ENCODE measurements around the gene GNPTG. TPM values are rescaled to one million over a fixed set of nuclear protein-coding genes. Genes with fewer than 3 reads are reported as not detected.

Gene GNPTG
- polyA plus RNA-seq, 1 donor, result 39.1 TPM

GRCh38 chr16:1333854-1334700 is 17.7 kb upstream of the GNPTG start:
- DNase-seq (ENCODE audit: low read depth), result no peak

- no peak for DNase-seq (ENCODE audit: low read depth)
These were observed 17.0 kb upstream of the GNPTG start for GRCh38 chr16:1334739-1335138.

- no peak for DNase-seq (ENCODE audit: low read depth)
These were observed 16.3 kb upstream of the GNPTG start for GRCh38 chr16:1335211-1335971.

GRCh38 chr16:1335996-1336395 is 15.7 kb upstream of the GNPTG start:
- DNase-seq (ENCODE audit: low read depth), result no peak

- DNase-seq (ENCODE audit: low read depth), result no peak
These were observed 15.1 kb upstream of the GNPTG start for GRCh38 chr16:1336619-1337018.

- DNase-seq (ENCODE audit: low read depth), result no peak
These were observed 14.2 kb upstream of the GNPTG start for GRCh38 chr16:1337486-1337885.

- DNase-seq (ENCODE audit: low read depth), result no peak
These were observed 13.5 kb upstream of the GNPTG start for GRCh38 chr16:1338119-1338730.

- DNase-seq (ENCODE audit: low read depth), result no peak
These were observed 12.7 kb upstream of the GNPTG start for GRCh38 chr16:1338855-1339675.

- no peak for DNase-seq (ENCODE audit: low read depth)
These were observed 10.8 kb upstream of the GNPTG start for GRCh38 chr16:1340730-1341494.

GRCh38 chr16:1341495-1342420 is 10.0 kb upstream of the GNPTG start:
- DNase-seq (ENCODE audit: low read depth), result no peak

GRCh38 chr16:1342526-1343427 is 9.0 kb upstream of the GNPTG start:
- no peak for DNase-seq (ENCODE audit: low read depth)

- no peak for DNase-seq (ENCODE audit: low read depth)
These were observed 8.1 kb upstream of the GNPTG start for GRCh38 chr16:1343428-1344242.

GRCh38 chr16:1344499-1344898 is 7.2 kb upstream of the GNPTG start:
- no peak for DNase-seq (ENCODE audit: low read depth)

GRCh38 chr16:1345087-1345486 is 6.6 kb upstream of the GNPTG start:
- DNase-seq (ENCODE audit: low read depth), result no peak

GRCh38 chr16:1345651-1346421 is 5.9 kb upstream of the GNPTG start:
- DNase-seq (ENCODE audit: low read depth), result no peak

GRCh38 chr16:1346422-1347285 is 5.1 kb upstream of the GNPTG start:
- no peak for DNase-seq (ENCODE audit: low read depth)
